Type B pancreatic cell (in vitro differentiated cells): ENCODE results near the gene H1-8. TPM values are rescaled to one million over a fixed set of nuclear protein-coding genes. Genes with fewer than 3 reads are reported as not detected.

ENCODE experiments used
- DNase-seq: peaks from one replicate; pipeline ENCODE4 v3.0.0; 2021; ENCODE audit warnings: mixed read lengths; ENCODE audit not compliant: unreplicated experiment; ENCODE audit errors: extremely low spot score
- H3K27ac Mint-ChIP-seq: 2 replicates; pipeline ENCODE4 v1.8.0; 2021; ENCODE audit warnings: mild to moderate bottlenecking, mixed read lengths
- H3K27me3 Mint-ChIP-seq: 2 replicates; pipeline ENCODE4 v1.8.0; 2021; ENCODE audit warnings: mixed read lengths
- H3K36me3 Mint-ChIP-seq: 2 replicates; pipeline ENCODE4 v1.8.0; 2021; ENCODE audit warnings: mixed read lengths
- H3K4me1 Mint-ChIP-seq: one replicate; pipeline ENCODE4 v1.8.0; 2021; ENCODE audit warnings: mixed read lengths; ENCODE audit not compliant: unreplicated experiment
- H3K4me3 Mint-ChIP-seq: 2 replicates; pipeline ENCODE4 v1.8.0; 2021; ENCODE audit warnings: mild to moderate bottlenecking, mixed read lengths
- H3K9me3 Mint-ChIP-seq: 2 replicates; pipeline ENCODE4 v1.8.0; 2021; ENCODE audit warnings: mixed read lengths
- total RNA-seq: library from RNA; stranded (reverse); gene quantifications from 2 replicates; pipeline ENCODE4 v1.2.1, GENCODE V29; 2021; ENCODE audit warnings: low replicate concordance
- TF ChIP-seq, protein P1 (sequence below): fragments of 200-600 bp; sonication (generic); conservative IDR thresholded peaks from 2 replicates; pipeline ENCODE4 v1.5.0; 2021; ENCODE audit warnings: antibody characterized with exemption, mild to moderate bottlenecking

The H1-8 gene
- total RNA-seq, 1 donor from 2014 or later, result not detected

DNA sequence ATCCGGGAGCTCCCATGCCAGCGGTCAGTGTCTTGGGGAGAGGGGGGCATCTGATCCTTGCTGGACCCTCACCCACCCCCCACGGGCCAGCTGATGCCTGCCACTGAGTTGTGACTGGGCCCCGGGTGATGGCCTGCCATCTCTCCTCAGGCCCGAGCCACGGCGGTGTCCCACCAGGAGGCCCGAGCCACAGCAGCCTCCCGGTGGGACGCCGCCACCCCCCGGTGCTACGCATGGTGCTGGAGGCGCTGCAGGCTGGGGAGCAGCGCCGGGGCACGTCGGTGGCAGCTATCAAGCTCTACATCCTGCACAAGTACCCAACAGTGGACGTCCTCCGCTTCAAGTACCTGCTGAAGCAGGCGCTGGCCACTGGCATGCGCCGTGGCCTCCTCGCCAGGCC is 4.3 kb downstream of the H1-8 start:
- TF ChIP-seq, protein P1, sequence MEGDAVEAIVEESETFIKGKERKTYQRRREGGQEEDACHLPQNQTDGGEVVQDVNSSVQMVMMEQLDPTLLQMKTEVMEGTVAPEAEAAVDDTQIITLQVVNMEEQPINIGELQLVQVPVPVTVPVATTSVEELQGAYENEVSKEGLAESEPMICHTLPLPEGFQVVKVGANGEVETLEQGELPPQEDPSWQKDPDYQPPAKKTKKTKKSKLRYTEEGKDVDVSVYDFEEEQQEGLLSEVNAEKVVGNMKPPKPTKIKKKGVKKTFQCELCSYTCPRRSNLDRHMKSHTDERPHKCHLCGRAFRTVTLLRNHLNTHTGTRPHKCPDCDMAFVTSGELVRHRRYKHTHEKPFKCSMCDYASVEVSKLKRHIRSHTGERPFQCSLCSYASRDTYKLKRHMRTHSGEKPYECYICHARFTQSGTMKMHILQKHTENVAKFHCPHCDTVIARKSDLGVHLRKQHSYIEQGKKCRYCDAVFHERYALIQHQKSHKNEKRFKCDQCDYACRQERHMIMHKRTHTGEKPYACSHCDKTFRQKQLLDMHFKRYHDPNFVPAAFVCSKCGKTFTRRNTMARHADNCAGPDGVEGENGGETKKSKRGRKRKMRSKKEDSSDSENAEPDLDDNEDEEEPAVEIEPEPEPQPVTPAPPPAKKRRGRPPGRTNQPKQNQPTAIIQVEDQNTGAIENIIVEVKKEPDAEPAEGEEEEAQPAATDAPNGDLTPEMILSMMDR, result no peak
- no peaks in the 10 kb centered on the region for H3K36me3 Mint-ChIP-seq
- H3K27me3 Mint-ChIP-seq, result peaks cover 3% of the 10 kb centered on the region
- H3K4me3 Mint-ChIP-seq, result no peak overlapping the region
- peaks cover 14% of the 10 kb centered on the region for H3K4me1 Mint-ChIP-seq
- no peaks in the 10 kb centered on the region for H3K9me3 Mint-ChIP-seq
- no peak overlapping the region for H3K27ac Mint-ChIP-seq
- no peak for DNase-seq

DNA sequence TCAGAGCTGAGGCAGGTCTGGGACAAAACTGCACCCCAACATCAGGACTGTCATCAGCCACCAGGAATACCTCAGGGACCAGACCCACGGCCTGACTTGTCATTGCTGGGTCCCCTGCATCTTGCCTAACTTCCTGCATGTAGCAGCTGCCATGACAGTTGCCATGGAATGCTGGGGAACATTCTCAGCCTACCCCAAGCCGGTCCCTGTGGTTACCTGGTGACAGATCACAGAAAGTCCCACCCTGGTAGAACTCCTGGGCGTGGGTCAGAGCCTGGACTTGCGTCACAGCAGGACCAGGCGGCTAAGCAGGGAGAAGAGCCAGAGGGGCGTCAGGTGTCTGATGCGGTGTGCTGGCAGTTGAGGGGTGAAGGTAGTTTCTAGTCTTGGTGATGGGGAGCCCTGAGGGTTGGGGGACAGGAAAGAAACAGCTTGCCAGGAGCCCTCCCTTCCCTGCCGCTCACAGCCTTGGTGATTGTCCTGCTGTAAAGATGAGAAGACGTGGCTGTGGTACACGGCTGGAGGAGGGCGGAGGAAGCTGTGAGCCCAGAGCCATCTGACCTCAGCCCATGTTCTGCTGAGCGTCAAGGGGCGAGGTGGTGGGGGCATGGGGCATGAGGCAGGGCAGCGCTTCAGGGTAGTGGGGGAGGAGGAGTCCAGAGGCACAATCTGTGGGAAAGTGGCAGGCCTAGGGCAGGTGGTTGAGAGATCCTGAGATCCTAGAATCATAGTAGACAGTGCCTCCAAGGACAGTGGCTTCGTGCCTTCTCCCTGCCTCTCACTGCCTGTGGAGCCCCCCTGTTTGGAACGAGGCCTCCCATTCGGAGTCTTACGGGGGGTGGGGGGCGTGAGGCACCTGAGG is 5.4 kb downstream of the H1-8 start:
- Mint-ChIP-seq H3K36me3 (no peaks in the 10 kb centered on the region), H3K27ac (no peak overlapping the region), H3K27me3 (peaks cover 7% of the 10 kb centered on the region), H3K4me3 (no peak overlapping the region), H3K4me1 (peaks cover 20% of the 10 kb centered on the region), H3K9me3 (no peaks in the 10 kb centered on the region)
- TF ChIP-seq, protein P1, result no peak
- DNase-seq, result no peak

DNA sequence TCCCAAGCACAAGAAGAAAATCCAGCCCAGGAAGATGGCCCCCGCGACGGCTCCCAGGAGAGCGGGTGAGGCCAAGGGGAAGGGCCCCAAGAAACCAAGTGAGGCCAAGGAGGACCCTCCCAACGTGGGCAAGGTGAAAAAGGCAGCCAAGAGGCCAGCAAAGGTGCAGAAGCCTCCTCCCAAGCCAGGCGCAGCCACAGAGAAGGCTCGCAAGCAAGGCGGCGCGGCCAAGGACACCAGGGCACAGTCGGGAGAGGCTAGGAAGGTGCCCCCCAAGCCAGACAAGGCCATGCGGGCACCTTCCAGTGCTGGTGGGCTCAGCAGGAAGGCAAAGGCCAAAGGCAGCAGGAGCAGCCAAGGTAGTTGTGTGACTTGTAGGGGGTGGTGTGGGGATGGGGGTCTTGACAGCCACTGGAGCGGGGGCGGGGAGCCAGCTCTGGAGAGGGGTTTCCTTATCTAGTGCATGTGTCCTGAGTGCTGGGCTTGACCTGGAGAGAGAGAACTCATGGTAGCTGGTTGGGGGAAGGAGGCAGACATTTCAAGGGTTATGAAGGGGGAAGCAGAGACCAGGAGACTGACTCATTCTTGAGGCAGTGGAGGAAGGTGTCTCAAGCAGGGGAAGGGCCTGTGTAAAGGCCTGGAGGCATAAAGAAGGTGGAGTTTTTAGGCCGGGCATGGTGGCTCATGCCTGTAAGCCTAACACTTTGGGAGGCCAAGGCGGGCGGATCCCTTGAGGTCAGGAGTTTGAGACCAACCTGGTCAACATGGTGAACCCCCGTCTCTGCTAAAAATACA is 6.2 kb downstream of the H1-8 start:
- Mint-ChIP-seq H3K27ac (no peak overlapping the region), H3K4me1 (peaks cover 28% of the 10 kb centered on the region), H3K4me3 (no peak overlapping the region), H3K9me3 (no peaks in the 10 kb centered on the region), H3K36me3 (no peaks in the 10 kb centered on the region), H3K27me3 (peaks cover 7% of the 10 kb centered on the region)
- no peak for DNase-seq
- TF ChIP-seq, protein P1, result no peak

DNA sequence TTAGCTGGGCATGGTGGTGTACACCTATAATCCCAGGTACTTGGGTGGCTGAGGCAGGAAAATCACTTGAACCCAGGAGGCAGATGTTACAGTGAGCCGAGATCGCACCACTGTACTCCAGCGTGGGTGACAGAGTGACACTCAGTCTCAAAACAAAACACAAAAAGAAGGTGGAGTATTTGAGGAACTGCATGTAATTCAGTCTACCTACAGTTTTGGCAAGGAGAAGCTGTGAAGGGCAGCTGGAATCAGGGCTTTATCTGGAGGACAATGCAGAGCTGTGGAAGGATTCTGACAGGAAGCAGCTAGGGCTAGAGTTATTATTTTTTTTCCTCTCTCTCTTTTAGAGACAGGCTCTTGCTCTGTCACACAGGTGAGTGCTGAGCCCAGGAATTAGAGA is 6.8 kb downstream of the H1-8 start:
- peaks cover 7% of the 10 kb centered on the region for H3K27me3 Mint-ChIP-seq
- no peak overlapping the region for H3K4me3 Mint-ChIP-seq
- peaks cover 34% of the 10 kb centered on the region for H3K4me1 Mint-ChIP-seq
- TF ChIP-seq, protein P1, result no peak
- no peaks in the 10 kb centered on the region for H3K36me3 Mint-ChIP-seq
- H3K27ac Mint-ChIP-seq, result no peak overlapping the region
- no peak for DNase-seq
- H3K9me3 Mint-ChIP-seq, result no peaks in the 10 kb centered on the region

DNA sequence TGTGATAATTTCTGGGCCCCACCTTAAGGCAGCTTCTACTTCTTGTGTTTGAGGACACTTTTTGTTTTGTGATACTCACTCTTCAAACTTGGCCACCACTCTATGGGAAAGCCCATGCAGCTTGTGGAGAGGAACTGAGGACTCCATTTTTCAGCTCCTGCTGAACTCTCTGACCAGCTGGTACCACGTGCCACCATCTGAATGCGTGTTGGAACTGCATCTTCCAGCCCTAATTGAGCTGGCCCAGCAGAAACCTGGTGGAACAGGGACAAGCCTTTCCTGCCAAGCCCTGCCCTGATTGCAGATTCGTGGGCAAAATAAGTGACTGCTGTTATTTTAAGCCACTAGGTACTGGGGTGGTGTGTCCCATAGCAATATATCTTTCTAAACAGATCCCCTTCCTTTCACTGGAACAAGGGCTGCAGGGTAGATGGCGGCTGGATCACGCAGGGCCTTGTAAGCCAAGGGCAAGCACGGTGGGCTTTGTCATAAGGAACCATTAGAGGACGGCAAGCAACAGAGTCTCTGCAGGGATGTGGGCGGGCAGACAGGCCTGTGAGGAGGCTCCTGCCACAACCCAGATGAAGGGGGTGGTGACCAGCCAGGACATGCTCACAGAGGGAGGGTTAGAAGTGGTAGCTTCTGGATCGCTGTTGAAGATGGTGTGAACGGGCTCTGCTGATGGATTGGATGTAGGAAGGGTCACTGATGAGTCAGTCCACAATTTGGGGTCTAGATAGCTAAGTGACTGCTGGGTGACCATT is 9.5 kb downstream of the H1-8 start:
- Mint-ChIP-seq H3K27me3 (peaks cover 7% of the 10 kb centered on the region), H3K4me3 (no peak overlapping the region), H3K9me3 (no peaks in the 10 kb centered on the region), H3K4me1 (peaks cover 44% of the 10 kb centered on the region), H3K27ac (no peak overlapping the region), H3K36me3 (no peaks in the 10 kb centered on the region)
- no peak for DNase-seq
- TF ChIP-seq, protein P1, result no peak
